Natural killer cell treated with Interleukin-12 subunit alpha and Interleukin-12 subunit beta and Interleukin-15 and Interleukin-18, amount 100 ng/mL, for 72 hours (primary cell): Measurements from ENCODE around the gene AGTPBP1. TPM values are rescaled to one million over a fixed set of nuclear protein-coding genes. Genes with fewer than 3 reads are reported as not detected.
"Not testable (repeated sequence)": the region's sequence is repeated elsewhere in the genome, so short reads cannot be mapped to it uniquely, and the experiment has no call there.

Source experiments
- ATAC-seq, 2 donors: fragments of 150-1000 bp; cut with Tn5 transposase in 1 of 2; sonication (Bioruptor Pico), chemical (Tn5 transposase) in 1 of 2; 2 replicates each; pipeline ENCODE4 v1.10.0; 2021
- DNase-seq: peaks from one replicate; pipeline ENCODE4 v3.0.0; 2022; ENCODE audit warnings: low spot score
- H3K27ac Mint-ChIP-seq, 2 donors: 1 replicate in 1 of 2; 2 replicates in 1 of 2; pipeline ENCODE4 v1.8.0; 2022; ENCODE audit warnings: mixed read lengths in 2 of 2, mild to moderate bottlenecking in 1 of 2, moderate library complexity in 1 of 2
- H3K27me3 Mint-ChIP-seq, 2 donors: 1 replicate in 1 of 2; 2 replicates in 1 of 2; pipeline ENCODE4 v1.8.0; 2022; ENCODE audit warnings: mixed read lengths in 2 of 2
- H3K36me3 Mint-ChIP-seq: one replicate; pipeline ENCODE4 v1.8.0; 2022; ENCODE audit warnings: mixed read lengths
- H3K4me1 Mint-ChIP-seq, 2 donors: 1 replicate in 1 of 2; 2 replicates in 1 of 2; pipeline ENCODE4 v1.8.0; 2022; ENCODE audit warnings: low read depth in 2 of 2, mixed read lengths in 2 of 2, mild to moderate bottlenecking in 1 of 2
- H3K4me3 Mint-ChIP-seq: one replicate; pipeline ENCODE4 v1.8.0; 2022; ENCODE audit warnings: mixed read lengths
- H3K9me3 Mint-ChIP-seq: 2 replicates; pipeline ENCODE4 v1.8.0; 2022; ENCODE audit warnings: mixed read lengths
- total RNA-seq, 2 donors: library from RNA; stranded (reverse); gene quantifications; one replicate each; pipeline ENCODE4 v1.2.3, GENCODE V29; 2022

Gene AGTPBP1
- total RNA-seq = 10 to 100 TPM; 41.1 to 49.6 TPM

GRCh38 chr9:85741875-85742596 is at the start of gene AGTPBP1:
AGTPBP1 (minus strand) TSS chr9:85741954; CDS start chr9:85712533, 29,421 bp downstream.
- H3K36me3 Mint-ChIP-seq = no peaks in the 10 kb centered on the region
- no peaks in the 10 kb centered on the region for H3K27me3 Mint-ChIP-seq
- H3K4me1 Mint-ChIP-seq = peaks cover 38 to 59% of the 10 kb centered on the region in 2 donors
- peak within 1 kb of the TSS; percentile 91 for H3K4me3 Mint-ChIP-seq
- DNase-seq = peak; percentile 97
- peak; percentile 92 to 95 for ATAC-seq
- no peaks in the 10 kb centered on the region for H3K9me3 Mint-ChIP-seq
- peak within 1 kb of the TSS; percentile 88 to 97 for H3K27ac Mint-ChIP-seq

GRCh38 chr9:85786116-85786515 is 44.4 kb upstream of the AGTPBP1 start:
- not testable (repeated sequence) for H3K4me3 Mint-ChIP-seq, H3K4me1 Mint-ChIP-seq, H3K9me3 Mint-ChIP-seq, ATAC-seq, H3K27ac Mint-ChIP-seq, H3K27me3 Mint-ChIP-seq, DNase-seq, H3K36me3 Mint-ChIP-seq

GRCh38 chr9:85773844-85774243 is 32.1 kb upstream of the AGTPBP1 start:
- not testable (repeated sequence) for ATAC-seq, H3K4me3 Mint-ChIP-seq, H3K27me3 Mint-ChIP-seq, H3K36me3 Mint-ChIP-seq, H3K27ac Mint-ChIP-seq, DNase-seq, H3K4me1 Mint-ChIP-seq, H3K9me3 Mint-ChIP-seq

- not testable (repeated sequence) for H3K9me3 Mint-ChIP-seq, H3K4me1 Mint-ChIP-seq, H3K27ac Mint-ChIP-seq, H3K4me3 Mint-ChIP-seq, DNase-seq, ATAC-seq, H3K36me3 Mint-ChIP-seq, H3K27me3 Mint-ChIP-seq
Measured at GRCh38 chr9:85761802-85762201, 20.0 kb upstream of the AGTPBP1 start.

GRCh38 chr9:85757716-85758115 is 16.0 kb upstream of the AGTPBP1 start:
- not testable (repeated sequence) for H3K4me3 Mint-ChIP-seq, H3K9me3 Mint-ChIP-seq, H3K4me1 Mint-ChIP-seq, H3K27me3 Mint-ChIP-seq, ATAC-seq, DNase-seq, H3K36me3 Mint-ChIP-seq, H3K27ac Mint-ChIP-seq

GRCh38 chr9:85756216-85756615 is 14.5 kb upstream of the AGTPBP1 start:
- H3K4me1 Mint-ChIP-seq, H3K27ac Mint-ChIP-seq: not testable (repeated sequence)

GRCh38 chr9:85746309-85746708 is 4.6 kb upstream of the AGTPBP1 start:
- no peaks in the 10 kb centered on the region for H3K36me3 Mint-ChIP-seq
- DNase-seq = no peak
- no peak for ATAC-seq
- H3K9me3 Mint-ChIP-seq = no peaks in the 10 kb centered on the region
- H3K27ac Mint-ChIP-seq = peak overlapping the region in 1 of 2 donors; percentile 6
- H3K27me3 Mint-ChIP-seq = no peaks in the 10 kb centered on the region
- no peak overlapping the region for H3K4me3 Mint-ChIP-seq
- H3K4me1 Mint-ChIP-seq = peaks cover 28 to 38% of the 10 kb centered on the region in 2 donors

More at GRCh38 chr9:85756216-85756615, 14.5 kb upstream of the AGTPBP1 start:
- H3K4me3 Mint-ChIP-seq, H3K9me3 Mint-ChIP-seq, H3K27me3 Mint-ChIP-seq, H3K36me3 Mint-ChIP-seq, ATAC-seq, DNase-seq: not testable (repeated sequence)

- no peak overlapping the region for H3K27ac Mint-ChIP-seq
- no peaks in the 10 kb centered on the region for H3K9me3 Mint-ChIP-seq
- H3K36me3 Mint-ChIP-seq = no peaks in the 10 kb centered on the region
- no peak for DNase-seq
- H3K4me3 Mint-ChIP-seq = no peak overlapping the region
- H3K4me1 Mint-ChIP-seq = peaks cover 36 to 46% of the 10 kb centered on the region in 2 donors
- no peak for ATAC-seq
- no peaks in the 10 kb centered on the region for H3K27me3 Mint-ChIP-seq
Measured at GRCh38 chr9:85745203-85745602, 3.4 kb upstream of the AGTPBP1 start.

GRCh38 chr9:85744480-85744879 is 2.7 kb upstream of the AGTPBP1 start:
- Mint-ChIP-seq H3K9me3 (no peaks in the 10 kb centered on the region), H3K36me3 (no peaks in the 10 kb centered on the region), H3K4me1 (peaks cover 38 to 48% of the 10 kb centered on the region in 2 donors), H3K27ac (peak overlapping the region; percentile 80 to 85), H3K4me3 (peak overlapping the region; percentile 73), H3K27me3 (no peaks in the 10 kb centered on the region)
- ATAC-seq (no peak), DNase-seq (no peak)

GRCh38 chr9:85743275-85744128 is 1.7 kb upstream of the AGTPBP1 start:
- Mint-ChIP-seq H3K27ac (peak overlapping the region; percentile 80 to 85), H3K27me3 (no peaks in the 10 kb centered on the region), H3K36me3 (no peaks in the 10 kb centered on the region), H3K9me3 (no peaks in the 10 kb centered on the region), H3K4me3 (peak overlapping the region; percentile 73), H3K4me1 (peaks cover 38 to 52% of the 10 kb centered on the region in 2 donors)
- DNase-seq = peak; percentile 64
- ATAC-seq = no peak

- ATAC-seq = peak; percentile 41 to 53
- no peaks in the 10 kb centered on the region for H3K27me3 Mint-ChIP-seq
- no peaks in the 10 kb centered on the region for H3K9me3 Mint-ChIP-seq
- H3K36me3 Mint-ChIP-seq = no peaks in the 10 kb centered on the region
- H3K4me3 Mint-ChIP-seq = peak overlapping the region; percentile 73
- DNase-seq = no peak
- peaks cover 38 to 54% of the 10 kb centered on the region in 2 donors for H3K4me1 Mint-ChIP-seq
- peak overlapping the region; percentile 80 to 85 for H3K27ac Mint-ChIP-seq
Measured at GRCh38 chr9:85742597-85742936, 813 bp upstream of the AGTPBP1 start.

- peak overlapping the region; percentile 88 to 97 for H3K27ac Mint-ChIP-seq
- no peaks in the 10 kb centered on the region for H3K9me3 Mint-ChIP-seq
- peak overlapping the region; percentile 91 for H3K4me3 Mint-ChIP-seq
- H3K27me3 Mint-ChIP-seq = no peaks in the 10 kb centered on the region
- H3K4me1 Mint-ChIP-seq = peaks cover 38 to 59% of the 10 kb centered on the region in 2 donors
- DNase-seq (peak; percentile 82), ATAC-seq (peak; percentile 48 to 60)
- H3K36me3 Mint-ChIP-seq = no peaks in the 10 kb centered on the region
Measured at GRCh38 chr9:85741095-85741874, 469 bp downstream of the AGTPBP1 start.

- no peak for ATAC-seq
- Mint-ChIP-seq H3K9me3 (no peaks in the 10 kb centered on the region), H3K4me3 (peak overlapping the region; percentile 91), H3K36me3 (no peaks in the 10 kb centered on the region), H3K27me3 (no peaks in the 10 kb centered on the region), H3K27ac (peak overlapping the region; percentile 88 to 97), H3K4me1 (peaks cover 33 to 53% of the 10 kb centered on the region in 2 donors)
- no peak for DNase-seq
Measured at GRCh38 chr9:85740787-85741094, 1.0 kb downstream of the AGTPBP1 start.
